Vagina (tissue), 2 donors: Measurements from ENCODE around the gene ARHGEF18.

ENCODE experiments used
- POLR2A ChIP-seq, 2 donors: fragments of 450-650 bp; IDR thresholded peaks; one replicate each; pipeline ENCODE4 v1.6.1; 2017; ENCODE audit warnings: antibody characterized with exemption in 2 of 2, mild to moderate bottlenecking in 2 of 2, moderate library complexity in 2 of 2
- POLR2AphosphoS5 ChIP-seq, 2 donors: sonication (generic); formaldehyde crosslinking; IDR thresholded peaks; one replicate each; pipeline ENCODE4 v1.9.0; 2017; ENCODE audit warnings: antibody characterized with exemption in 2 of 2, mild to moderate bottlenecking in 2 of 2, low read depth in 1 of 2; ENCODE audit not compliant: insufficient read depth in 1 of 2
- TF ChIP-seq, protein P1 (sequence below), 3 experiments: fragments of 450-650 bp in 2 of 3; fragments of 200-600 bp in 1 of 3; sonication (generic) in 1 of 3; IDR thresholded peaks; one replicate each; pipeline ENCODE4 v1.5.1; 2017 to 2019; ENCODE audit warnings: antibody characterized with exemption in 3 of 3, mild to moderate bottlenecking in 2 of 3, moderate library complexity in 2 of 3

DNA sequence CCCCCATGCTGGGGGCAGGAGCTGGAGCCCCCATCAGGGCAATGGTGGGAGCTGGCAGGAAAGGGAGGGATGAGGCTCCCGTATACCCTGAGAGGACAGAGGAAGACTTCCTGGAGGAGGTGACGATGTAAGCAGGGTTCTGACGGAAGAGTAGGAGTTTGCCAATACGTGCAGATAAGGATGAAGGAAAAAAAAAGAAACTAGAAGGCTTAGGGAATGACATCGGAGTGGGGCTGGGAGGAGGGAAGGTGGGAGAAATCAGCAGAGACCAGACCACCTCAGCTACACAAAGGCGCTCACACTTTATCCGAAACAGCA is 32.3 kb downstream of the ARHGEF18 start:
- TF ChIP-seq, protein P1, sequence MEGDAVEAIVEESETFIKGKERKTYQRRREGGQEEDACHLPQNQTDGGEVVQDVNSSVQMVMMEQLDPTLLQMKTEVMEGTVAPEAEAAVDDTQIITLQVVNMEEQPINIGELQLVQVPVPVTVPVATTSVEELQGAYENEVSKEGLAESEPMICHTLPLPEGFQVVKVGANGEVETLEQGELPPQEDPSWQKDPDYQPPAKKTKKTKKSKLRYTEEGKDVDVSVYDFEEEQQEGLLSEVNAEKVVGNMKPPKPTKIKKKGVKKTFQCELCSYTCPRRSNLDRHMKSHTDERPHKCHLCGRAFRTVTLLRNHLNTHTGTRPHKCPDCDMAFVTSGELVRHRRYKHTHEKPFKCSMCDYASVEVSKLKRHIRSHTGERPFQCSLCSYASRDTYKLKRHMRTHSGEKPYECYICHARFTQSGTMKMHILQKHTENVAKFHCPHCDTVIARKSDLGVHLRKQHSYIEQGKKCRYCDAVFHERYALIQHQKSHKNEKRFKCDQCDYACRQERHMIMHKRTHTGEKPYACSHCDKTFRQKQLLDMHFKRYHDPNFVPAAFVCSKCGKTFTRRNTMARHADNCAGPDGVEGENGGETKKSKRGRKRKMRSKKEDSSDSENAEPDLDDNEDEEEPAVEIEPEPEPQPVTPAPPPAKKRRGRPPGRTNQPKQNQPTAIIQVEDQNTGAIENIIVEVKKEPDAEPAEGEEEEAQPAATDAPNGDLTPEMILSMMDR (IDR thresholded peaks at IDR 0.05): no peak
- TF ChIP-seq POLR2A (IDR thresholded peaks at IDR 0.05): no peak
- TF ChIP-seq POLR2AphosphoS5 (IDR thresholded peaks at IDR 0.05; ENCODE audit: insufficient read depth in 1 of 2, low read depth in 1 of 2): no peak
